B cell (primary cell): ENCODE measurements around the gene GPC3.
"Not testable (repeated sequence)": the region's sequence is repeated elsewhere in the genome, so short reads cannot be mapped to it uniquely, and the experiment has no call there.

Source experiments
- CTCF ChIP-seq: fragments of 200-600 bp; IDR thresholded peaks from one replicate; pipeline ENCODE4 v1.8.0; 2022; ENCODE audit warnings: antibody characterized with exemption, mild to moderate bottlenecking
- EZH2 ChIP-seq: IDR thresholded peaks from 2 replicates; pipeline ENCODE4 v1.6.1; 2012; ENCODE audit warnings: borderline replicate concordance, low read depth, mild to moderate bottlenecking, moderate library complexity, low read length; ENCODE audit not compliant: insufficient read depth, poor library complexity, severe bottlenecking

DNA sequence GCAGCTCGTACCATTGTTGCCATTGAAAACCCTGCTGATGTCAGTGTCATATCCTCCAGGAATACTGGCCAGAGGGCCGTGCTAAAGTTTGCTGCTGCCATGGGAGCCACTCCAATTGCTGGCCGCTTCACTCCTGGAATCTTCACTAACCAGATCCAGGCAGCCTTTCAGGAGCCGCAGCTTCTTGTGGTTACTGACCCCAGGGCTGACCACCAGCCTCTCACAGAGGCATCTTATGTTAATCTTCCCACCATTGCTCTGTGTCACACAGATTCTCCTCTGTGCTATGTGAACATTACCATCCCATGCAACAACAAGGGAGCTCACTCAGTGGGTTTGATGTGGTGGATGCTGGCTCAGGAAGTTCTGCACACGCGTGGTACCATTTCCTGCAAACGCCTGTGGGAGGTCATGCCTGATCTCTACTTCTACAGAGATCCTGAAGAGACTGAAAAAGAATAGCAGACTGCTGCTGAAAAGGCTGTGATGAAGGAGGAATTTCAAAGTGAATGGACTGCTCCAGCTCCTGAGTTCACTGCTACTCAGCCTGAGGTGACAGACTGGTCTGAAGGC, 222.3 kb downstream of the GPC3 start:
- TF ChIP-seq CTCF, EZH2: not testable (repeated sequence)
